Measurements from ENCODE around the gene PTPRU.
"Not testable (repeated sequence)": the region's sequence is repeated elsewhere in the genome, so short reads cannot be mapped to it uniquely, and the experiment has no call there.

Gene PTPRU

DNA sequence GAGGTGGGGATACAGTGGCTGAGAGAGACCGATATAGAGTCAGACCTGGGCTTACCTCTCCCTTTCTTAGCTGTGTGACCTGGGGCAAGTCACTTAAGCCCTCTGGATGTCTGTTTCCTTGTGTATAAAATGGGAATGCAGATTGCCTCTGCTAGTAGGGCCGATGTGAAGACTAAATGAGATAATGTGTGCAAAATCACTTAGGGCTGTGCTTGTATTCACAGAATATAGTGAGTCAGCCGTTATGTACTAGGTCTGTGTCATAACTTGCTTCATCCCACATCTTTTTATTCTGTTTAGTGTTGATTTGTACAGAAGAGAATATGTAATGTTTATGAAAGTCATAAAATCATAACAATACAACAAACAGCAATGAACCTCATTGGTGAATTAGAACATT lies 56.0 kb downstream of the PTPRU start:
- DNase-seq, result no peak

DNA sequence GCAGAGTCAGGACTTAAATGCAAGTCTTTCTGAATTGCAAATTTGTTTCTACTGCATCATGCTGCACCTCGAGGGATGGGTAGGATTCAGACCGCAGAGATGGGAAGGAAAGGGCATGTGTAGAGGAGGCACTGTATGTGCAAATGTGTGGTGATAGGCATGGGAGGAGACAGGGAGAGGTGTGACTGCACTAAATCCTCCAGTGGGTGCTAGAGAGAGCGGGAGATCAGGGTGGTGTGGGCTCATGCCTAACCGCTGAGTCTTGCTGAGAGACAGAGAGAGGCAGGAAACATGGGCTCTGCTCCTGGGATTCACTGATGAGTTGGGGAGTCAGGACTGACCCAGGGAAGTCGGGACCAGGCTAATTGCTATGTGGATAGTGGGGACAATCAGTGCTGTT lies 61.1 kb downstream of the PTPRU start:
- DNase-seq, result no peak

DNA sequence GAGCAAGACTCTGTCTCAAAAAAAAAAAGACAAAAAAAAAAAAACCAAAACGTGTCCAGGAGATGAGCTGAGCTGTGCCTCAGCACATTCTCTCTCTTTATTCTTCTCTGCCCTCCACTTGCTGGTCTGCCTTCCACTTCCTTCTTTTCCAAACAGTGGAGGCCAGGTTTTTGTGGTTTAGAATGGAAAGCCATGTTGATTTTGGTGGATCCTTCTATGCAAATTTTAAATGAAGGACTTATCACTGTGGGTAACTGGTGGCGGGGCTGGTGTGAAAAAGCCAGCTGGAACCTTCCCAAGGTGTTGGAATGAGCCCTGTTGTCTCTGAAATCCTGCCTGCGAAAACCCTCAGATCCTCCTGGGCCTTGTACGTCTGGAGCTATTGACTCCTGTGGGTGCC lies 61.9 kb downstream of the PTPRU start:
- no peak for DNase-seq

DNA sequence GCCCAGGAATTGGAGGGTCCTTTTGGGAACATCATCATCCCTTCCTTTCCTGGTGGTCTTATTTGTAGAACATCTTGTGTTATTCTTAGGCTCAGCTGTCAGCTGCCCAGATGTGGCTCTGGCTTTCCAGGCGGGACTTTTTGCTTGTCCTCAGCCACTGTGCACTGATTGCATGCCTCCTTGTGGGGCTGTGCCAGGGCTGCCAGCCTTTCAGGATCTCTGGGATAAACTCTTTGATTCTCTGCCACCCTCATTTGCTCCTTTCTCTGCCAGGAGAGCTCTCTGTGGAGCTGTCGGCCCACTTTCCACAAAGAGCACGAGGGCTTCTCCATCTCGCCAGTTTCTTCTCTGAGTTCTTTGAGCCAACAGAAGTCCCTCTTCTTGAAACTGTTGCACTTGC lies 63.1 kb downstream of the PTPRU start:
- DNase-seq, result no peak

DNA sequence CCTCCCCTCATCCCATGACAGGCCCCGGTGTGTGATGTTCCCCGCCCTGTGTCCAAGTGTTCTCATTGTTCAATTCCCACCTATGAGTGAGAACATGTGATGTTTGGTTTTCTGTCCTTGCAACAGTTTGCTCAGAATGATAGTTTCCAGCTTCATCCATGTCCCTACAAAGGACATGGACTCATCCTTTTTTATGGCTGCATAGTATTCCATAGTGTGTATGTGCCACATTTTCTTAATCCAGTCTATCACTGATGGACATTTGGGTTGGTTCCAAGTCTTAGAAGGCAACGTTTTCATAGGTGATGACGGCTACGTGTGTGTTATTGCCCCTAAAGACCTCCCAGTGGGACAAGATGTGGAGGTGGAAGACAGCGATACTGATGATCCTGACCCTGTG lies 65.4 kb downstream of the PTPRU start:
- DNase-seq, result not testable (repeated sequence)

DNA sequence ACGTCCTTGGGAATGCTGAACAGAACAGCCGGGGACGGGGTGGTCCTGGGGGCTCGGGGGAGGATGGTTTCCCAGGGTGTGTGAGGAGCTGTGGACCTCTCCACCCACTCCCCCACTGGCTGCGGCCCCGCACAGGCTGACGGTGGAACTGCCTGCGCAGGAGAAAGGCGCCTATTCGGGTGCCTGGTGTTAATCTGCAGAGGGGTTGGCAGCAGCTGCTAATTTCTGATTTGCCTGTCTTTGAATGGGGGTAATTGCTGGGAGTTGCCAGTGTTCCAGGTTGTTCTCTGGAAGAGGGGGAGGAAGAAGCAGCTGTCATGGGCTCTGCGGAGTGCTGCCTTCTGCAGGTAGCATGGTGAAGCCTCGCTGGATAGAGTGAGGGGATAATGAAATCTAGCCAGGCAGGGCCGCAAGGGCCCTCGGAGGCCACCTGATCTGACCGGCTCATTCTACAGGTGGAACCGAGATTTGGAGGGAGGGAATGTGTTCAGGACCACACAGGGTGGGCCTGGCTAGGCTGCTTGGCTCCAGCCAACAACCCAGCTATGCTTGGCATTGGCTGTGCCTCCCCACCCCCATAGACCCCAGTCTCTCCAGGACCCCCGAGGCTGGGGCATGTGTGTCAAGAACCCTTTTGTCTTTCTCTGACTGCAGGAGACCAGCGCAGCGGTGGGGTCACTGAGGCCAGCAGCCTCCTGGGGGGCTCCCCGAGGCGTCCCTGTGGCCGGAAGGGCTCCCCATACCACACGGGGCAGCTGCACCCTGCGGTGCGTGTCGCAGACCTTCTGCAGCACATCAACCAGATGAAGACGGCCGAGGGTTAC lies 67.1 kb downstream of the PTPRU start:
- no peak for DNase-seq

DNA sequence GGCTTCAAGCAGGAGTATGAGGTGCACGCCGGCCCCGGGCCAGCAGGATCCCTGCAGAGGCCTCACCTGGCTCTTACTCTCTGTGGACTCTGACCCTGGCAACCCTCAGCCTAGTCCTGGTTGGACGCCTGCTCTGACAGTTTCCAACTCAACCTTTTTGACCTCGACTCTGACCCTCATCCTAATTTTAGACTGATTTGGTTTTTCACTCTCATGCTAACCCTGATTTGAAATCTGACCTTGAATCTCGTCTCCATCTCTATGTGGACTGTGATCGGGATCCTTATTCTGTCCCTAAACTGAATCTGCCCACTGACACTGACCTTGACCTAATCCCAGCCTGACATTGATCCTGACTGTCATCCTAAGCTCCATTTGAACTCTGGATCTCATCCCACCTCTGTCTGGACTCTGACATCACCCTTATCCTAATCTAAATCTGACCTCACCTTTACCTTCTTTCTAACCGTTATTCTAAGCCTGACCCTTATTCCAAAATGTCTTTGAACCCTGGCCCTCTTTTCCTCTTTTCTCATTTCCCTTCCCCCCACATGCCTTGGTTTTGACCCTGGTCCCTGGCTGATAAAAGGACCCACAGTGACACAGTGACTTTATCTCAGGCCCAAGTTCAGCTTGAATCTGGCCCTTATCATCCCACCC lies 67.8 kb downstream of the PTPRU start:
- DNase-seq, result no peak

DNA sequence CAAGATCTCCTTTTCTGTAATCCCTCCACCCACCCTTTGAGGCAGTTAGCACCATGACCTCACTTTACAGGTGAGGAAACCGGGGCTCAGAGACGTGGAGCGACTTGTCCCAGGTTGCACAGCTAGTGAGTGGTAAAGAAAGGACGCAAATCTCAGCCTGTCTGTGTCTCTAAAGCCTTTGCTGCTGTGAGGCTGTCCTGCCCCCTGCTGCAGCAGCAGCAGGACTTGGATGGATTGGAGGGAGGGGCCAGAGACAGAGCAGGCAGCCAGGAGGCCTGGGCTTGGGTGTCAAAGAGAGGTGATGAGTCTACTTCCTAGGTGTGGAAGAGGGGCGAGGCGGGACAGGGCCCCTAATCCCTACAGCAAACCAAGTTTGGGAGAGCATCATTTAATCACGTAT lies 69.6 kb downstream of the PTPRU start:
- DNase-seq, result no peak

DNA sequence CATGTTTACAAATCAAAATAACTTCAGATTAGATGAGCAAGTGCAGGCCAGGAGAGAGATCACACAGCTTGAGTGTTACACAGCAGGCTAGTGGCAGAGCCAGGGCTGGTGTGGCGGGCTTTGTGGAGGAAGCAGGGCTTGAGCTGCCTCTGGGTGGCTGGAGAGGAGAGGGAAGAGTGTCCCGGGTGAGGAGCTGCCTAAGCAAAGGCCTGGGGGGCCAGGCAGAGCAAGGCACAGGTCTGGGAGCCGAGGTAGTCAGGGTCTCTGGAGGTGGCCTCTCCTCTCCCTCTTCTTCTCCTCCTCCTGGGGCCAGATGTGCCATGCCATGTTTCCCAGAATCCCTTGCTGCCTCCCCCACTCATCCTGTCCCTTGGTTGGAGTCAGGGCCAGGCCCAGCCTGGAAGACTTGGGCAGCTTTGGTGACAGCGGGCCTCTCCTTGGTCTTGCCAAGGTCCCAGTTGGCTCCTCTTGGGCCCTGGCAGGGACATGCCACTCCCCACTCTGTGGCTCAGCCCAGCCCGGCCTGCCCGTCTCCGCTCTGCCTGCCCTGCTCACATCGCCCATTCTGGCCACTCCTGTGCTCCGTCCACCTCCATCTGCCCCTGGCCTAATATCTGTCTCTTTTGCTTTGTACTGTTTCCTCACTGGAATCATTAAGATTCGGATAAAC lies 70.3 kb downstream of the PTPRU start:
- DNase-seq, result no peak

DNA sequence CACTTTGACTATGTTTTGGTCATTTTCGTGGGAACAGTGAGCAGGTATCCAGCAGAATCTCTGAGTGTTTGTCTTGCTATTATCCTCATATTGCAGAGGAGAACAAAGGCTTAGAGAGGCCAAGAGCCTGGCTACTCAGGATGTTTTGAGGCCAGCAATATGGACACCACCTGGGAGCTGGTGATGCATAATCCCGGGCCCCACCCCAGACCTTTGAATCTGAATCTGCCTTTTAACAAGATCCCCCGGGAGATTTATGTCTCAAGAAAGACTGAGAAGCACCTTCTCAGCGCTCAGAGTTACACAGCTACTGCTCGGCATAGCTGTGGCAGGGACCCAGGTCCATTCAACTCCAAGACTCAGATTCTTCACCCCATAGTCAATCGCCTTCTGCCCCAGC lies 72.8 kb downstream of the PTPRU start:
- DNase-seq, result no peak

DNA sequence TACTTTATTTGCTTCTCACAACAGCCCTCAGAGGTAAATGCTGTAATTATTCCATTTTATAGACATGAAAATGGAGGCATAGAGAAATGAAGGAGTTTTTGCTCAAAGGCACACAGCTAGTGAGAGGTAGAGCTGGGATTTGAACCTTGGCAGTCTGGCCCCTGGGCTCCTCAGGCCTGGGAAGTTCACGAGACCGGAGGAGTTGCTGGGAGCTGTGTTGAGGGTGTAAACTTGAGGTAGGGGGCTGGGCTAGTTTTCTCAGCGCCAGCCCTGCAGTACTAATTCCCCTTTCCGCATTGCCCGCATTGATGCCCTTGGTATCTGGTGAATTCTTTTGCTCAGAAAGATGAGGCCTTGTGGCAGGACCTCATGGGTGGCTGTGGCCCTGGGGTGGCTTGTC lies 73.3 kb downstream of the PTPRU start:
- DNase-seq, result no peak

DNA sequence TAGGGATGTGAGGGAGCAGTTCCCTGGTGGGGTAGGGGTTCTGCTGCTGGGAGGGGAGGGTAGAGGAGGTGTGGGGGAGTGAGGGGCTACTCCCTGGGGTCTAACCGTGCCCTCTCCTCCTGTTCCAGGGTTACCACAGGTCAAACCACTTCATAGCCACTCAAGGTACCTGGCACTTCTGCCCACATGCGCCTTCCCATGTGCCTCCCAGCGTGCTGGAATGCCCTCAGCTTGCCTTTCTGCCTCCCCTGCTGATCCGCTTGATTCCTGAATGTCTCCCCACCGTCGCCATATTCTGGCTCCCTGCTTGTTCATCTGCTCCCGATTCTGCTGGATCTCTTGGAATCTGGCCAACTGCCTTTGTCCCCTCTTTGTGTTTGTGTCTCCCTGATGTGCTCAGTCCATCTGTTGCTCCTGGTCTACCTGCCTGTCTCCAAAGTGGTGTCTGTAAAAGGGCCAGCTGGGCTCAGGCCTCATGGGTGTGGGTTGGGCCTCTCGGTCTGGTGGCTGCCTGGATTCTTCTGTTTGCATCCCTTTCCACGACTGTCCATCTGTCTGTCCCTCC lies 74.4 kb downstream of the PTPRU start:
- no peak for DNase-seq

DNA sequence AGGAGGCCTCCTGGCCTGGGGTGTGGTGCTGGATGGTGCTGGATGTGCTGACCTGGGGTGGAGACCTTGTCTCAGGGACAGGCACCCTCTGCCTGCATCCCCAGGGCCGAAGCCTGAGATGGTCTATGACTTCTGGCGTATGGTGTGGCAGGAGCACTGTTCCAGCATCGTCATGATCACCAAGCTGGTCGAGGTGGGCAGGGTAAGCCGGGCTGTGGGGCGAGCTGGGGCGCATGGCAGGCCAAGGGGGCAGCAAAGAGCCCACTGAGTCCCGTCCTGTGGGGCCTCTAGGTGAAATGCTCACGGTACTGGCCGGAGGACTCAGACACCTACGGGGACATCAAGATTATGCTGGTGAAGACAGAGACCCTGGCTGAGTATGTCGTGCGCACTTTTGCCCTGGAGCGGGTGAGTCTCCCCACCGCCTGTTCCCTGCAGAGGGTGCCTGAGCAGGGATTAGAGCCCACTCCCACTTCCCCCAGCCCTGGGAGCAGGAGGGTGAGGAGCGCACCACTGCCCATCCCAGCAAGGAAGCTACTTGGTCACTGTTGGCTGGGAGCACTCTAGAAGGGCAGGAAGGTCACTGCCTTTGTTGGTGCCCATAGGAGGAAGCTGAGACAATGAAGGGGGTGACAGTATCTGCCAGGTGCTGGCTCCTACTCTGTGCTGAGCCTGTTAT lies 75.2 kb downstream of the PTPRU start:
- DNase-seq, result no peak

DNA sequence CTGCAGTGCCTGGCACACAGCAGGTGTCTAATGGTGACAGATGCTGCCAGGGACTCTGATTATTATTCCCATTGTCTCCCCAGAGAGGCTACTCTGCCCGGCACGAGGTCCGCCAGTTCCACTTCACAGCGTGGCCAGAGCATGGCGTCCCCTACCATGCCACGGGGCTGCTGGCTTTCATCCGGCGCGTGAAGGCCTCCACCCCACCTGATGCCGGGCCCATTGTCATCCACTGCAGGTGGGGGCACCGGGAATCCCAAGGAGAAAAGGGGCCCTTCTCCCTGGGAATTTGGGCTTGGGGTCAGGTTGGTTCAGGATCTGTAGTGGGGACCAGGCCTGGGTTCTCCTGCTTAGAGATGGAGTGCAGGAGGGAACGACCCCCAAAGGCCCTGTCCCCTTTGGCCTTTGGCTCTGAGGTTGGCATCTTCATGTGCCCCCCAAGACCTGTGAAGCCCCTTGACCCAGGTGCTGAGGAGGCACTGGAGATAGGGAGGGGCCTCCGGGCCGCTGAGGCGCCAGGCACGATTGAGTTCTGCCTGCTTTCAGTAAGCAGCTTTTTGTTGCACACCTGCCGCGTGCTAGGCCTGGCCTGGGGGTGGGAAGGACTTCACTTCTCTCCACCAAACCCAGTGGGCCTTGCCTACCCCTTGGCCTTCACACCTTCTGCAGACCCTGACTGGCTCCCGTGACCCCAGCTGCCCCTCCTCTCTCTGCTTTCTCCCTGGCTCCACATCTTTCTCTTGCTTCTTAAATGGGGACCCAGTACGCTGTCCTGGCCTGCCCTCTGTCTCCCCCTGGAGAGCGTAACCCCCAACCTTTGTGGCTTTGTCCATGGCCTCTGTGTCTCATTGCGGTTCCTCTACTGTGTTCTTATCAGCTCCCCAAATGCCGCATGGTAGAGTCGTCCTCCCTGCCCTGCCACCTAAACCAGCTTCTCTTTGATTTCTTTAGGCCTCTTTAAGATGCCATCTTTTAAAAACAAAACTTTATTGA lies 76.4 kb downstream of the PTPRU start:
- no peak for DNase-seq

DNA sequence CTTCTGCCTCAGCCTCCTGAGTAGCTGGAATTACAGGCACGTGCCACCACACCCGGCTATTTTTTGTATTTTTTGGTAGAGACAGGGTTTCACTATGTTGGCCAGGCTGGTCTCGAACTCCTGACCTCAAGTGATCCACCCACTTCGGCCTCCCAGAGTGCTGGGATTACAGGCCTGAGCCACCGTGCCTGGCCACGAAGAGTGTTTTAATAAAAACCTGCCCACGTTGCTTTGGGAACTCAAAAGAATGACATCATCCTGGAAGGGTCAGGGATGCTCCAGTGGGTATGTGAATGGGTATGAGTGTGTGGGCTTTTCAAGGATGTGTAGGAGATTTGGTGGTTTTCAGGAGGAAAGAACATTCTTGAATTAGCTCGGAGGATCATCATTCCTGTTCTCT lies 78.4 kb downstream of the PTPRU start:
- not testable (repeated sequence) for DNase-seq

DNA sequence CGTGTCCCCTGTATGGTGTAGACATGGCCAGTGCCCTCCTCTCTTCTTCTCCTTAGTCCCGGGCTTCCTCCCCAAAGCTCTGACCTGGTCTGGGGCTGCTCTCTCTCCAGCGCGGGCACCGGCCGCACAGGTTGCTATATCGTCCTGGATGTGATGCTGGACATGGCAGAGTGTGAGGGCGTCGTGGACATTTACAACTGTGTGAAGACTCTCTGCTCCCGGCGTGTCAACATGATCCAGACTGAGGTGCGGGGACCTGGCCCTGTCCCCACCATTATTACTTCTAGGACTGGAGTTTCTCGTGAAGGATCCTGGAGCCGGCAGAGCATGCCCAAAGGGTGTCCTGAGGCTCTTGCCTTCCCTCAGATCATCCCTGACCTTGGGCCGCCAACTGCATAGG lies 78.9 kb downstream of the PTPRU start:
- DNase-seq, result no peak

DNA sequence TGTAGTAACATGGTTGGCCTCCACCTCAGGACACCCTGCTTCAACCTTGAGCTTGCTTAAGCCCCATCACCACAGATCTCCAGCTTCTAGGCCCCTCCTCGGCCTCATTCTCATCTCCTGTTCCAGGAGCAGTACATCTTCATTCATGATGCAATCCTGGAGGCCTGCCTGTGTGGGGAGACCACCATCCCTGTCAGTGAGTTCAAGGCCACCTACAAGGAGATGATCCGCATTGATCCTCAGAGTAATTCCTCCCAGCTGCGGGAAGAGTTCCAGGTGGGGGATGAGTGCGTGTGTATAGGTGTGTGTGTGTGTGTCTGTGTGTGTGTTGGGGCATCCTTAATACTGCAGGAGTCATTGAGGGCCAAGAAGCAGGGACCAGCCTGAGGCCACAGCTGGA lies 79.6 kb downstream of the PTPRU start:
- DNase-seq, result no peak

DNA sequence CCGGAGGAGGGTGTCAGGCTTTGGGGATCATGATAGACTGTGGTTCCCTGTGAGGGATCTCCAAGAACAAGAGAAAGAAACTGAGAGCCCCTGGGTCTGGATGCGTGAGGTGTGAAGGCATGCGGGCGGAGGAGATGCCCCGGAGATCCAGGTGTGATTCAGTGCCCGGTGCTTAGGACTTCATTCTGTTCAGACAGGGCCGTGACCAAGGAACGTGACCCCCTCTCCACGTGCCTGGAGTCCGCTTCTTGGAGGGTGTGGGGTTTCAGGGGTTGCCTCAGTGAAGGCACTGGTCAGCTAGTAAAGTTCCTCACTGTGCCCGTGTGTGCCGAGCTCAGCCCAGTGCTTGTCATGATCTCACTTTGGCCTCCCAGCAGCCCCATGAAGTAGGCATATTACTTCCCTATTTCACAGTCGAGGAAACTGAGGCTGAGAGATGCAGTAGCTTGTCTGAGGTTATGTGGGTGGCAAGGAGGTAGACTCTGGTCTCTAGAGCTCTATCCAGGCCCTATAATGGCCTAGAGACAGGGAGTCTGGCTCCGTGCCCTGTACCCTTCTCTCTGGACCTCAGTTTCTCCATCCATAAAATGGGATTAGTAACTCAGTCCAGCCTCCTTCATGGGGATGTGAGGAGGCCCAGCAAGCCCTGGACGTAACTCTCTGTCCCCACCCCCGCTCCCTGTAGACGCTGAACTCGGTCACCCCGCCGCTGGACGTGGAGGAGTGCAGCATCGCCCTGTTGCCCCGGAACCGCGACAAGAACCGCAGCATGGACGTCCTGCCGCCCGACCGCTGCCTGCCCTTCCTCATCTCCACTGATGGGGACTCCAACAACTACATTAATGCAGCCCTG lies 81.0 kb downstream of the PTPRU start:
- DNase-seq, result no peak

DNA sequence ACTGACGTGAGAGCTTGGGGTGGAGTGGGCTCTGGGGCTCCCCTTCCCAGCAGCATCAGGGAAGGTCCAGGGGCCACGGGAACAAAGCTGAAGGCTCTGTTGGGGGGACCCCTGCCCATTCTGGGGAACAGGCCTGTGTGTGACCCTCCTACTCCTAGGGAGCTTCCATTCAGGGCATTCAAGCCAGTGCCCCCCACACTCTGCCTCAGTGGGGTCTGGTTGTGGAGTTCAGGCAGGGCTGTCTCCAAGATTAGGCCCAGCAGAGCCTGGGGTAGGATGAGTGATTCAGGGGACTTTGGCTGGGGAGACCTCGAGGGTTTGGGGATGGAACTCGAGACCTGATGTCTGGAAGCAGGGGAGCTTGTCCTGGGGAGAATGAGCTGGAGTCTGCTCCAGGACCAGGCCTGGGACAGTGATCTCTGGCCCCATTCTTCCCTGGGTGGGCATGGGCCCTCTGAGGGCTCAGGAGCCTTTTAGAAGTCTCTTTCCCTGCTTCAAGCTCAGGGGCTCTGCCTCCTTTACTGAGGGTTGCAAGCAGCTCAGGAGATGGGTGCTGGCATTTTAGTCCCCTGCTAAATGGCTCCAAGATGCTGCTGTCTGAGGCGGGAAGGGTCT lies 81.7 kb downstream of the PTPRU start:
- DNase-seq, result no peak

DNA sequence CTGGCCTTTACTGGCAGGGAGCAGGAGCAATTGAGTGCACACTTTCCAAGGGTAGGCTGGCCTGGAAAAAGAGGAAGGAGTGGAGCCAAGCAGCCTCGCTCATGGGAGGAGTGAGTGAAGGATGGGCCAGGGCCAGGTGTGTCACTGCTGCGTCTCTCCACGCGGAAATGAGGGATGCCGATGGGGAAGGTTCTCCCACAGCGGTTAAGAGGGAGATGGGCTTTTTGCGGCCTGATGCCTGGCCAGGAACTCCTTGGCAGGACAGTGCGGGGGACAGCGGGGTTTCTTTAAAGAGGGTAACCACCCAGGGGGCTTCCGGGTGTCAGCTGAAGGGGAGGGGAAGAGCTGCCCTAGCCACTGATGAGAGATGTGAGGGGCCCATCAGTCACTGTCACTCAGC lies 82.4 kb downstream of the PTPRU start:
- no peak for DNase-seq

All from activated CD4-positive, alpha-beta T cell treated with anti-CD3 and anti-CD28 coated beads, Interleukin-2, amount 50 U/mL, for 48 hours (primary cell).